GM21447 (cell line): ENCODE data around the gene MPPED1.

Experiments used
- ATAC-seq: cut with Tn5 transposase; IDR thresholded peaks from one replicate; pipeline ENCODE4 v1.9.1; 2021; ENCODE audit not compliant: unreplicated experiment

Gene MPPED1

GRCh38 chr22:43537019-43537585 lies 125.3 kb downstream of the MPPED1 start:
- ATAC-seq, result no peak

- ATAC-seq, result no peak
Measured at GRCh38 chr22:43539572-43540528, 128.0 kb downstream of the MPPED1 start.

GRCh38 chr22:43540529-43540923 lies 128.7 kb downstream of the MPPED1 start:
- no peak for ATAC-seq

GRCh38 chr22:43541022-43541421 lies 129.2 kb downstream of the MPPED1 start:
- ATAC-seq, result no peak

GRCh38 chr22:43541462-43542407 lies 129.9 kb downstream of the MPPED1 start:
- no peak for ATAC-seq

GRCh38 chr22:43542681-43543521 lies 131.1 kb downstream of the MPPED1 start:
- ATAC-seq, result no peak

GRCh38 chr22:43543522-43544288 lies 131.9 kb downstream of the MPPED1 start:
- ATAC-seq, result no peak

- no peak for ATAC-seq
Measured at GRCh38 chr22:43544289-43544673, 132.5 kb downstream of the MPPED1 start.

- no peak for ATAC-seq
Measured at GRCh38 chr22:43546186-43546585, 134.4 kb downstream of the MPPED1 start.

- no peak for ATAC-seq
Measured at GRCh38 chr22:43550024-43550620, 138.3 kb downstream of the MPPED1 start.

GRCh38 chr22:43550672-43551071 lies 138.9 kb downstream of the MPPED1 start:
- ATAC-seq, result no peak

- no peak for ATAC-seq
Measured at GRCh38 chr22:43553451-43554258, 141.8 kb downstream of the MPPED1 start.

GRCh38 chr22:43554259-43554636 lies 142.4 kb downstream of the MPPED1 start:
- ATAC-seq, result no peak

- ATAC-seq, result no peak
Measured at GRCh38 chr22:43554694-43555365, 143.0 kb downstream of the MPPED1 start.

GRCh38 chr22:43555561-43556515 lies 144.0 kb downstream of the MPPED1 start:
- ATAC-seq, result no peak
